H1 (cell line): ENCODE results near the gene BSG. TPM values are rescaled to one million over a fixed set of nuclear protein-coding genes. Genes with fewer than 3 reads are reported as not detected.

ENCODE experiments used
- CTCF ChIA-PET: fragments of 300-600 bp; sonication (Branson Sonifier 250); formaldehyde crosslinking; loops from one replicate; lab custom pipeline; 2021; ENCODE audit not compliant: partially characterized antibody; lab: Charles Lee
- POLR2A ChIA-PET: fragments of 300-600 bp; sonication (Branson Sonifier 250); formaldehyde crosslinking; loops from one replicate; lab custom pipeline; 2021; ENCODE audit warnings: inconsistent platforms; ENCODE audit not compliant: partially characterized antibody; lab: Charles Lee
- DNase-seq, 2 experiments: peaks; one replicate each; pipeline versions ENCODE4 v3.0.0 to v3.0.0-alpha.2; 2010 to 2022; ENCODE audit warnings: low spot score in 2 of 2, low read depth in 1 of 2, mixed read lengths in 1 of 2
- FAIRE-seq: peaks from 2 replicates; lab custom pipeline; 2011; peaks lifted over from hg19 to GRCh38; lab: Jason Lieb, UNC
- H2AFZ ChIP-seq: 2 replicates; pipeline ENCODE4 v1.8.1; 2012; ENCODE audit warnings: low read length, inconsistent platforms
- H2AK5ac ChIP-seq: 2 replicates; pipeline ENCODE4 v1.6.1; 2013; ENCODE audit warnings: low read depth, low read length
- H2BK120ac ChIP-seq: replicated peaks from 2 replicates; pipeline ENCODE3; 2013; ENCODE audit warnings: low read depth, low read length, inconsistent platforms
- H2BK12ac ChIP-seq: 2 replicates; pipeline ENCODE4 v1.6.1; 2013; ENCODE audit warnings: low read depth, low read length
- H2BK15ac ChIP-seq: 2 replicates; pipeline ENCODE4 v1.6.1; 2013; ENCODE audit warnings: low read length
- H2BK20ac ChIP-seq: 2 replicates; pipeline ENCODE4 v1.6.1; 2013; ENCODE audit warnings: low read length
- H2BK5ac ChIP-seq: 2 replicates; pipeline ENCODE4 v1.6.1; 2013; ENCODE audit warnings: low read depth, low read length
- H3K14ac ChIP-seq: 2 replicates; pipeline ENCODE4 v1.6.1; 2013; ENCODE audit warnings: inconsistent platforms; ENCODE audit not compliant: insufficient read length
- H3K18ac ChIP-seq: 2 replicates; pipeline ENCODE4 v1.6.1; 2013; ENCODE audit warnings: low read length; ENCODE audit errors: extremely low read depth
- H3K23ac ChIP-seq: 2 replicates; pipeline ENCODE4 v1.6.1; 2013; ENCODE audit warnings: inconsistent platforms; ENCODE audit not compliant: insufficient read length
- H3K23me2 ChIP-seq: 2 replicates; pipeline ENCODE4 v1.6.1; 2013; ENCODE audit warnings: low read depth, low read length
- H3K27ac ChIP-seq: 2 replicates; pipeline ENCODE4 v1.6.1; 2011; ENCODE audit warnings: low read depth, low read length, inconsistent platforms
- H3K27me3 ChIP-seq, 4 experiments: replicated peaks in 1 of 4; 1 replicate in 1 of 4; 2 replicates in 3 of 4; pipeline versions ENCODE4 v1.6.1 to v1.8.1; 2011 to 2013; ENCODE audit warnings: low read length in 3 of 4, mild to moderate bottlenecking in 3 of 4, inconsistent platforms in 2 of 4, mixed read lengths in 2 of 4, moderate library complexity in 1 of 4; ENCODE audit not compliant: control insufficient read depth in 3 of 4, insufficient read depth in 3 of 4; ENCODE audit errors: extremely low read depth in 1 of 4
- H3K36me3 ChIP-seq, 4 experiments: 2 replicates each; pipeline versions ENCODE4 v1.6.1 to v1.8.1; 2011 to 2013; ENCODE audit warnings: mild to moderate bottlenecking in 4 of 4, low read length in 3 of 4, moderate library complexity in 2 of 4, control low read depth in 1 of 4, inconsistent platforms in 1 of 4; ENCODE audit not compliant: insufficient read depth in 4 of 4, control insufficient read depth in 2 of 4
- H3K4ac ChIP-seq: replicated peaks from 2 replicates; pipeline ENCODE3; 2013; ENCODE audit warnings: low read length, low read depth, mixed read lengths, inconsistent platforms; ENCODE audit not compliant: insufficient read length
- H3K4me1 ChIP-seq, 4 experiments: replicated peaks in 1 of 4; 1 replicate in 1 of 4; 2 replicates in 3 of 4; pipeline versions ENCODE4 v1.6.1 to v1.8.1; 2011 to 2013; ENCODE audit warnings: low read length in 3 of 4, inconsistent platforms in 2 of 4, mixed read lengths in 1 of 4; ENCODE audit not compliant: insufficient read depth in 4 of 4, control insufficient read depth in 3 of 4
- H3K4me2 ChIP-seq, 2 experiments: 2 replicates each; pipeline versions ENCODE4 v1.6.1 to v1.8.1; 2011 to 2013; ENCODE audit warnings: low read depth in 2 of 2, low read length in 2 of 2, control low read depth in 1 of 2, inconsistent platforms in 1 of 2, mild to moderate bottlenecking in 1 of 2; ENCODE audit not compliant: insufficient read depth in 1 of 2
- H3K4me3 ChIP-seq, 4 experiments: fragments of 200-600, 300-600 bp in 1 of 4; sonication (generic), shearing (Covaris generic), sonication (Bioruptor Twin) in 1 of 4; 2 replicates each; pipeline versions ENCODE4 v1.5.1 to v1.8.1; 2011 to 2016; ENCODE audit warnings: low read length in 4 of 4, low read depth in 3 of 4, control low read depth in 2 of 4, inconsistent platforms in 2 of 4, mild to moderate bottlenecking in 2 of 4, mixed read lengths in 1 of 4, moderate library complexity in 1 of 4; ENCODE audit not compliant: insufficient read depth in 2 of 4; ENCODE audit errors: extremely low read depth in 1 of 4
- H3K56ac ChIP-seq: replicated peaks from 2 replicates; pipeline ENCODE3; 2013; ENCODE audit warnings: low read depth, mild to moderate bottlenecking, mixed read lengths, low read length, inconsistent platforms; ENCODE audit not compliant: insufficient read length
- H3K79me1 ChIP-seq: 2 replicates; pipeline ENCODE4 v1.6.1; 2013; ENCODE audit warnings: low read depth, low read length, control low read depth
- H3K79me2 ChIP-seq, 2 experiments: 2 replicates each; pipeline versions ENCODE4 v1.6.1 to v1.8.1; 2012 to 2013; ENCODE audit warnings: low read length in 2 of 2, mild to moderate bottlenecking in 2 of 2, inconsistent platforms in 1 of 2; ENCODE audit not compliant: insufficient read depth in 2 of 2, control insufficient read depth in 1 of 2
- H3K9ac ChIP-seq, 4 experiments: replicated peaks in 1 of 4; 1 replicate in 1 of 4; 2 replicates in 3 of 4; pipeline versions ENCODE4 v1.6.1 to v1.8.1; 2011 to 2013; ENCODE audit warnings: low read depth in 3 of 4, low read length in 3 of 4, control low read depth in 2 of 4, mild to moderate bottlenecking in 2 of 4, moderate library complexity in 2 of 4, inconsistent platforms in 1 of 4; ENCODE audit errors: extremely low read depth in 1 of 4
- H3K9me3 ChIP-seq, 2 experiments: 2 replicates each; pipeline versions ENCODE4 v1.6.1 to v1.8.1; 2012 to 2013; ENCODE audit warnings: mild to moderate bottlenecking in 2 of 2, moderate library complexity in 2 of 2, control low read depth in 1 of 2, inconsistent platforms in 1 of 2, low read depth in 1 of 2, low read length in 1 of 2, mixed read lengths in 1 of 2; ENCODE audit not compliant: insufficient read depth in 2 of 2
- H4K20me1 ChIP-seq, 2 experiments: replicated peaks in 1 of 2; 2 replicates each; pipeline versions ENCODE3 to v1.8.1; 2011 to 2013; ENCODE audit warnings: inconsistent platforms in 2 of 2, low read length in 2 of 2, mild to moderate bottlenecking in 1 of 2; ENCODE audit not compliant: insufficient read depth in 2 of 2, control insufficient read depth in 1 of 2
- H4K5ac ChIP-seq: 2 replicates; pipeline ENCODE4 v1.6.1; 2013; ENCODE audit warnings: low read length, low read depth, mixed read lengths, inconsistent platforms; ENCODE audit not compliant: insufficient read length
- H4K8ac ChIP-seq: 2 replicates; pipeline ENCODE4 v1.8.0; 2013; ENCODE audit warnings: mild to moderate bottlenecking, moderate library complexity, low read length, inconsistent platforms; ENCODE audit not compliant: insufficient read depth; ENCODE audit errors: extremely low read depth
- H4K91ac ChIP-seq: replicated peaks from 2 replicates; pipeline ENCODE3; 2013; ENCODE audit warnings: low read length, mixed read lengths, inconsistent platforms; ENCODE audit not compliant: insufficient read length
- BCL11A ChIP-seq, 2 experiments: IDR thresholded peaks; one replicate each; pipeline ENCODE4 v1.6.1; 2011; ENCODE audit warnings: low read depth in 2 of 2, low read length in 2 of 2, mild to moderate bottlenecking in 2 of 2
- EP300 ChIP-seq, 2 experiments: IDR thresholded peaks; 1 replicate in 1 of 2; 2 replicates in 1 of 2; pipeline ENCODE4 v1.6.1; 2011 to 2012; ENCODE audit warnings: low read depth in 2 of 2, low read length in 2 of 2, mild to moderate bottlenecking in 2 of 2, borderline replicate concordance in 1 of 2, inconsistent platforms in 1 of 2, moderate library complexity in 1 of 2
- HDAC2 ChIP-seq, 2 experiments: fragments of 300-600 bp in 1 of 2; sonication (generic) in 1 of 2; IDR thresholded peaks; 2 replicates each; pipeline ENCODE4 v1.6.1; 2011 to 2012; ENCODE audit warnings: low read depth in 2 of 2, low read length in 2 of 2, mild to moderate bottlenecking in 2 of 2, moderate library complexity in 2 of 2, borderline replicate concordance in 1 of 2, inconsistent platforms in 1 of 2
- NRF1 ChIP-seq: IDR thresholded peaks from 2 replicates; pipeline ENCODE4 v1.6.1; 2011; ENCODE audit warnings: mild to moderate bottlenecking, low read depth, low read length, improper control_type of control experiment
- RNF2 ChIP-seq: fragments of 200-900, 300-1000 bp; sonication (generic); IDR thresholded peaks from 2 replicates; pipeline ENCODE4 v1.7.1; 2016; ENCODE audit warnings: borderline replicate concordance, low read depth, mild to moderate bottlenecking, antibody characterized with exemption, low read length; ENCODE audit not compliant: poor library complexity, severe bottlenecking; ENCODE audit errors: missing control alignments
- WGBS, 2 experiments: shearing (Covaris generic) in 1 of 2; methylation state at CpG; one replicate each; pipeline versions ENCODE4 v1.1.6 to v1.1.7; 2013 to 2015; ENCODE audit warnings: low lambda C conversion rate in 2 of 2, mixed read lengths in 2 of 2, inconsistent platforms in 1 of 2, low coverage in 1 of 2, missing lambda C conversion rate in 1 of 2; ENCODE audit not compliant: insufficient replicate concordance in 2 of 2, insufficient coverage in 1 of 2, insufficient read length in 1 of 2; ENCODE audit errors: extremely low coverage in 1 of 2, missing lambda C conversion rate in 1 of 2; 5-methylcytosine and 5-hydroxymethylcytosine counted together
- polyA plus RNA-seq, 7 experiments: library from polyadenylated mRNA; depleted of rRNA in 3 of 7; stranded (reverse) in 5 of 7; unstranded in 2 of 7; fragments of >200 nt in 5 of 7; fragments of 200-250 nt in 2 of 7; gene quantifications; 1 replicate in 5 of 7; 2 replicates in 1 of 7; 4 replicates in 1 of 7; pipeline versions ENCODE4 v1.2.1 to v1.2.3, GENCODE V29; 2011 to 2013; ENCODE audit warnings: missing spikeins in 2 of 7, mixed read lengths in 2 of 7
- total RNA-seq: library from RNA; stranded (reverse); fragmentation: NEBNext Ultra II Directional; extraction: Animal tissue kit (Norgen Biotek cat#: 25700); gene quantifications from 2 replicates; pipeline ENCODE4 v1.2.1, GENCODE V29; 2021
- TF ChIP-seq, protein P1 (sequence below), 3 experiments: IDR thresholded peaks; 1 replicate in 2 of 3; 2 replicates in 1 of 3; pipeline versions ENCODE4 v1.5.1 to v1.6.1; 2011; ENCODE audit warnings: low read length in 3 of 3, mild to moderate bottlenecking in 3 of 3, inconsistent platforms in 2 of 3, low read depth in 1 of 3, moderate library complexity in 1 of 3; ENCODE audit not compliant: insufficient read depth in 1 of 3; ENCODE audit errors: control extremely low read depth in 1 of 3

Gene BSG
- total and polyA plus RNA-seq, 2 of the 8 experiments (the other 6 are each of a cell fraction or from before 2014, with no cell fraction given), result 726 to 1,055 TPM

DNA sequence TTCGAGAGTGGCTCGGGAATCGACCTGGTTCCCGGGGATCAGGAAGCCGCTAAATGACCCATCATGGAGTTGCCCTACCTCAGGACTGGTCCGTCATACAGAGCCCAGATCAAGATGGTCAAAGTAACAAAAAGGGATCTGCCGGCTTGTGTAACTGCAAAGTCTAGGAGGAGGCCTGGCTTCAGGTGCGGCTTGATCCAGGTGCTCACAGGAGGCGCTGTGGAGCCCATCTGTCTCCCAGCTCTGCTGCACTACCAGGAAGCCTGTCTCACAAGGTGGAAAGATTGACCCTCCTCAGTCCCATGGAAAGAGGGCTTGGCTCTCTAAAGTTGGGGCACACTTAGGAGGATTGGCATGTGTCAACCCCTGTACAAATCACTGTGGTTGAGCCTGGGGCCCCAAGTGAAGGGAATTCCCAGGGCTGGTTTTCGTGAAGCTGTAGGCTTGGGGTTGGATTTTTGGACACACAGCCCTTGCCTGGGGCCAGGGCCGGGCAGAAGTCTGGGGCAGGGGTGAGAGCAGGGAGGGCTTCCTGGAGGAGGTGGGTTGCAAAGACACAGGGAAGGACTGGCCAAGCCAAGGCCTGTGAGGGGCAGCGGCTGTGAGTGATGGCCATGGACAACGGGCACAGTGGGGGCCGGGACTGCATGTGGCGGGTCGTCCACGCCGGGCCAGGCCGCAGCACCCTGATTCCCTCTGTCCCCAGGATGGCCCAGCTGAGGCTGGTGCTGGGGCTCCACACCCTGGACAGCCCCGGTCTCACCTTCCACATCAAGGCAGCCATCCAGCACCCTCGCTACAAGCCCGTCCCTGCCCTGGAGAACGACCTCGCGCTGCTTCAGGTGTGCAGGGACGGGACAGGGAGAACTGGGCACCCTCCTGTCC, 24.3 kb upstream of the BSG start:
- CTCF ChIA-PET, result no interaction called here
- TF ChIP-seq, protein P1, sequence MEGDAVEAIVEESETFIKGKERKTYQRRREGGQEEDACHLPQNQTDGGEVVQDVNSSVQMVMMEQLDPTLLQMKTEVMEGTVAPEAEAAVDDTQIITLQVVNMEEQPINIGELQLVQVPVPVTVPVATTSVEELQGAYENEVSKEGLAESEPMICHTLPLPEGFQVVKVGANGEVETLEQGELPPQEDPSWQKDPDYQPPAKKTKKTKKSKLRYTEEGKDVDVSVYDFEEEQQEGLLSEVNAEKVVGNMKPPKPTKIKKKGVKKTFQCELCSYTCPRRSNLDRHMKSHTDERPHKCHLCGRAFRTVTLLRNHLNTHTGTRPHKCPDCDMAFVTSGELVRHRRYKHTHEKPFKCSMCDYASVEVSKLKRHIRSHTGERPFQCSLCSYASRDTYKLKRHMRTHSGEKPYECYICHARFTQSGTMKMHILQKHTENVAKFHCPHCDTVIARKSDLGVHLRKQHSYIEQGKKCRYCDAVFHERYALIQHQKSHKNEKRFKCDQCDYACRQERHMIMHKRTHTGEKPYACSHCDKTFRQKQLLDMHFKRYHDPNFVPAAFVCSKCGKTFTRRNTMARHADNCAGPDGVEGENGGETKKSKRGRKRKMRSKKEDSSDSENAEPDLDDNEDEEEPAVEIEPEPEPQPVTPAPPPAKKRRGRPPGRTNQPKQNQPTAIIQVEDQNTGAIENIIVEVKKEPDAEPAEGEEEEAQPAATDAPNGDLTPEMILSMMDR (IDR thresholded peaks at IDR 0.05; ENCODE audit: control extremely low read depth in 1 of 3, insufficient read depth in 1 of 3, low read depth in 1 of 3, low read length in 3 of 3), result peak in 2 of 3 experiments; percentile 9 to 22; a peak in 2 of 4 replicates
- TF ChIP-seq BCL11A (IDR thresholded peaks at IDR 0.05; ENCODE audit: low read depth in 2 of 2, low read length in 2 of 2) (no peak), NRF1 (no peak), HDAC2 (IDR thresholded peaks at IDR 0.05; ENCODE audit: borderline replicate concordance in 1 of 2, low read depth in 2 of 2, low read length in 2 of 2) (peak in 1 of 2 experiments; percentile 73; a peak in 1 of 4 replicates), EP300 (IDR thresholded peaks at IDR 0.05; ENCODE audit: borderline replicate concordance in 1 of 2, low read depth in 2 of 2, low read length in 2 of 2) (no peak), RNF2 (no peak)

More for the DNA sequence above, 24.3 kb upstream of the BSG start:
- Histone ChIP-seq H4K91ac (no peak overlapping the region), H3K36me3 (no peaks in the 10 kb centered on the region), H3K27me3 (no peaks in the 10 kb centered on the region), H3K56ac (no peak overlapping the region), H3K18ac (no peak overlapping the region), H3K27ac (no peak overlapping the region), H2BK120ac (no peak overlapping the region), H3K9me3 (no peaks in the 10 kb centered on the region), H3K4me3 (no peak overlapping the region), H4K20me1 (peaks cover 2 to 8% of the 10 kb centered on the region in 2 experiments), H3K9ac (no peak overlapping the region; a peak in 1 of 7 replicates), H3K4ac (no peak overlapping the region), H2BK20ac (no peak overlapping the region), H3K79me1 (no peaks in the 10 kb centered on the region), H2AK5ac (no peak overlapping the region), H3K23ac (no peak overlapping the region), H2BK5ac (no peak overlapping the region; the same call in 1 of the 2 replicates), H2BK12ac (peak overlapping the region; percentile 27; the same call in 1 of the 2 replicates), H3K79me2 (no peaks in the 10 kb centered on the region), H4K5ac (no peak overlapping the region), H3K23me2 (peaks cover 3% of the 10 kb centered on the region; the same call in 1 of the 2 replicates), H3K4me2 (no peak overlapping the region), H4K8ac (no peak overlapping the region), H3K4me1 (peaks cover 0 to 3% (median under 1%) of the 10 kb centered on the region in 4 experiments; a peak in 3 of 7 replicates), H2BK15ac (no peak overlapping the region; the same call in 1 of the 2 replicates), H3K14ac (no peak overlapping the region), H2AFZ (no peak overlapping the region)
- DNase-seq (no peak), FAIRE-seq (no peak)
- WGBS, 2 experiments, result 88% methylated on average over 26 of the region's 26 CpGs; no CpG with 5 or more reads in 1 of the 2 experiments
- POLR2A ChIA-PET, result interaction anchor here (0.6 to 7.3 kb wide), 9 partner anchors 9 to 44 kb away, joined by 3 to 40 read pairs (median 5); partner anchors contain the start of gene CDC34
